HG02840 (cell line): ENCODE data around the gene CYP4F8.
"Not testable (repeated sequence)": the region's sequence is repeated elsewhere in the genome, so short reads cannot be mapped to it uniquely, and the experiment has no call there.

Source experiments
- ATAC-seq: cut with Tn5 transposase; IDR thresholded peaks from one replicate; pipeline ENCODE4 v1.9.1; 2021; ENCODE audit warnings: mild to moderate bottlenecking, moderate library complexity, moderate number of reproducible peaks; ENCODE audit not compliant: unreplicated experiment, low FRiP score

CYP4F8 gene, protein sequence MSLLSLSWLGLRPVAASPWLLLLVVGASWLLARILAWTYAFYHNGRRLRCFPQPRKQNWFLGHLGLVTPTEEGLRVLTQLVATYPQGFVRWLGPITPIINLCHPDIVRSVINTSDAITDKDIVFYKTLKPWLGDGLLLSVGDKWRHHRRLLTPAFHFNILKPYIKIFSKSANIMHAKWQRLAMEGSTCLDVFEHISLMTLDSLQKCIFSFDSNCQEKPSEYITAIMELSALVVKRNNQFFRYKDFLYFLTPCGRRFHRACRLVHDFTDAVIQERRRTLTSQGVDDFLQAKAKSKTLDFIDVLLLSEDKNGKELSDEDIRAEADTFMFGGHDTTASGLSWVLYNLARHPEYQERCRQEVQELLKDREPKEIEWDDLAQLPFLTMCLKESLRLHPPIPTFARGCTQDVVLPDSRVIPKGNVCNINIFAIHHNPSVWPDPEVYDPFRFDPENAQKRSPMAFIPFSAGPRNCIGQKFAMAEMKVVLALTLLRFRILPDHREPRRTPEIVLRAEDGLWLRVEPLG

DNA sequence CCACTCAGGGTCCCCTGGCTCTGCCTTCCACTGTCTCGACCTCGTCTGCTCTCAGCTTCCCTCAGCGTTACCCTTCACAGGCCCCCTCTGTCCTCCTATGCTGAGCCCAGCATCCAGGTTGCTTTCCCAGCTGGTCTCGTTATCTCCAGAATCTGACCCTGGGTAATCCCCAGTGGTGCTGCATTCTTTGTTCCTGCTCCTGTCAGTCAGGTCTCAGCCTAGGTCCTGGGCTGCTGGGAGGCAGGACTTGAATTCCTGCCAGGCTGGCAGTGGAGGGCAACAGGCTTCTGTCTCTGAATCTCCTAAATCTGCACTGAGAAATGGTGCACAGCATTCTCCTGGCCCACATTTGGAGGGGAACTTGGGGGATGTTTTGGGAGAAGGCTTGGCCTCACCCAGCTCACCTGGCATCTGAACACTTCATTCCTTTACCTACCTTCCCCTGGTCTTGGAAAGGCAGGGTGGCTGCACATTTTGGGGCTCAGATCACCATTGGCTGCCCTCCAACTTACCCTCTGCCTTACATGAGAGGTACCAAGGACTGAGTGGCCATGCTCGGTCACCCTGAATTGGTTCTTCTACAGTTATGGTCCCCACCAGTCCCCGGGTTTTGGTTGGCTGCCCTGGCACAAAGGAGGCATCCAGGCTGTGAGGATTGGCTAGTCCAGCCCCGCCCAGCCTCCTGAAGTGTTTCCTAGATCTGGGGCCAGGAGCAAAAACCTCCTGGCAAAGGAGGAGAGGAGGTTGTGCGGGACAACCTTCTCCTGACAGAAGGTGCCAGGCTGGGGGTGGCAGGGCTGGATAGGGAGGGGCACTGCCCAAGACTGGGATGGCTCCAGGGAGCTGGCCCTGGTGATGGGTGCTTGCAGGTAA, at the start of gene CYP4F8:
CYP4F8 (plus strand) TSS at position 712 of the 873 bp plus-strand sequence. CDS start 399 bp downstream, outside the sequence.
- ATAC-seq, result no peak

DNA sequence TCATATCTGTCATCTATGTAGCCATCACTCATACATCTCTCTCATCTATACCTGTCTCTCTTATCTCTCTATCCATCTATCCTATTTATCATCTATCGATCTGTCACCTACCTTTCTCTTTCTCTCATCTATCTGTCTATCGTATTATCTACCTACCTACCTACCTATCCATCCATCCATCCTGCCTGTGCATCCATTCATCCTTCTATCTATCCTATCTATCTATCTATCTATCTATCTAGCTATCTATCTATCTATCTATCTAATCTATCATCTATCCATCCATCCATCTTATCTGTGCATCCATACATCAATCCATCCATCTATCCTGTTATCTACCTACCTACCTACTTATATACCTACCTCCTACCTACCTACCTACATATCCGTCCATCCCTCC, 44.6 kb upstream of the CYP4F8 start:
- ATAC-seq, result no peak

- ATAC-seq, result no peak
Measured at GRCh38 chr19:15575406-15575805, 39.6 kb upstream of the CYP4F8 start.

DNA sequence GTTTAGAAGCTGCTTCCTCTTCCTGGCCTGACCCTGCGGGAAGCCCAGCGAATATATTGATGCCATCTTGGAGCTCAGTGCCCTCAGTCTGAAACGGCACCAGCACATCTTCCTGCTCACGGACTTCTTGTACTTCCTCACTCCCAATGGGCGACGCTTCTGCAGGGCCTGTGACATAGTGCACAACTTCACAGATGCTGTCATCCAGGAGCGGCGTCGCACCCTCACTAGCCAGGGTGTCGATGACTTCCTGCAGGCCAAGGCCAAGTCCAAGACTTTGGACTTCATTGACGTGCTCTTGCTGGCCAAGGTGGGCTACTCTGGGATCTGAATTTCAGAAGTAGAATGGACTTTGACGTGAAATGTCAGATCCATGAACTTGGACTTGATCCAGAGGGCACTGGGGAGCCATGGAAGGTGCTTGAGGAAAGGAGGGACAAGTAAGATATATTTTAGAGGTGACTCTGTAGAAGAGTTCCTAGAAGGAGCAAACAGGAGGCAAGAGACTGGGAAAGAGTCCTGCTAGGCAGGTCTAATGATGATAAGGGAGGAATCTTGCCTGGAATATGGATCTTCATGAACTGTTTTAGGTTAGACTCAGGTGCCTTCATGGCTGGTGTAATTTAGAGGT, 38.4 kb upstream of the CYP4F8 start:
- ATAC-seq, result no peak

- no peak for ATAC-seq
Measured at GRCh38 chr19:15577184-15577771, 37.7 kb upstream of the CYP4F8 start.

DNA sequence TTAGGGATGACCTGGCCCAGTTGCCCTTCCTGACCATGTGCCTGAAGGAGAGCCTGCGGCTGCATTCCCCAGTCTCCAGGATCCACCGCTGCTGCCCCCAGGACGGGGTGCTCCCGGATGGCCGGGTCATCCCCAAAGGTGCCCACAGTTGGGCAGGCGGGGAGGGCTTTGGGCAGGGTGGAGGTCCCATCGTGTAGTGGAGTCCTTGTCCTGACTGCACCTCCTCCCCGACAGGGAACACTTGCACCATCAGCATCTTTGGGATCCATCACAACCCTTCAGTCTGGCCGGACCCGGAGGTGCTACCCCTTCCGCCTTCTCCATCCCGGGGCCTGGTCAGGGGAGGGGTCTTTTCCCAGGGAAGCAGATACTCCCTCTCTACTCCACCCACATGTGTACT, 31.7 kb upstream of the CYP4F8 start:
- ATAC-seq, result no peak

DNA sequence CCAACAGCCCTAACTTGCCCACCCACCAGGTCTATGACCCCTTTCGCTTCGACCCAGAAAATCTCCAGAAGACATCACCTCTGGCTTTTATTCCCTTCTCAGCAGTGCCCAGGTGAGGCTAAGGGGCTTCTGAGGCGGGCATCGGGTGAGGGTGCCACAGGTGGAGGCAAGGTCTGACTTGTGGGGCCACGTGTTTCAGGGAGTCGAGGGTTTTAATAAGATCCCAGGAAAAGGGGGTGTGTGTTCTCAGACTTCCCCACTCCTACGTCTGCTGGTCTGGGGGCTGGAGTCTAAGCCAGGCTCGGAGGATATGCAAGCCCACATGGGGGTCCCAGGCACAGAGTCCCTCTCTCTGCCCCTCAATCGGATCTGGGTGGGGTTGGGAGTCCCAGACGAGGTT, 30.9 kb upstream of the CYP4F8 start:
- ATAC-seq, result no peak

DNA sequence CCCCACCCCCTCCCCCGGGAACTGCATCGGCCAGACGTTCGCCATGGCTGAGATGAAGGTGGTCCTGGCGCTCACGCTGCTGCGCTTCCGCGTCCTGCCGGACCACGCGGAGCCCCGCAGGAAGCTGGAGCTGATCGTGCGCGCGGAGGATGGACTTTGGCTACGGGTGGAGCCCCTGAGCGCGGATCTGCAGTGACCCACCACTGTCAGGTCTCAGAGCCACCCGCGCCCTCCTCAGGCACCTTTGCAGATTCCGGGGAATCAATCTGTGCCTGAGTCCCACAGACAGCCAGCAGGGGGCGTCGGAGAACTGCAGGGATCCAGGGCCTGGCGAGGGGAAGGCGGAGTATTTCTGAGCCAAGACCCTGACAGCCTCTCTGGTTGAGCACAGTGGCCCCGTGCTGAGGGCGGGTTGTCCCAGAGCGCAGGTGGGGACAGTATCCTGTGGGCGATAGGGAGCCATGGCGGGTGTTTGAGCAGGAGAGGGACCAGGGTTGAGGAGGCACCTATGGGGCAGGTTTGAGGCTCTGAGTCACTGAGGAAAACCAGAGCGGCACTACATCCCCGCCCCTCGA, 30.4 kb upstream of the CYP4F8 start:
- ATAC-seq, result no peak

GRCh38 chr19:15587663-15588062, 27.4 kb upstream of the CYP4F8 start:
- no peak for ATAC-seq

DNA sequence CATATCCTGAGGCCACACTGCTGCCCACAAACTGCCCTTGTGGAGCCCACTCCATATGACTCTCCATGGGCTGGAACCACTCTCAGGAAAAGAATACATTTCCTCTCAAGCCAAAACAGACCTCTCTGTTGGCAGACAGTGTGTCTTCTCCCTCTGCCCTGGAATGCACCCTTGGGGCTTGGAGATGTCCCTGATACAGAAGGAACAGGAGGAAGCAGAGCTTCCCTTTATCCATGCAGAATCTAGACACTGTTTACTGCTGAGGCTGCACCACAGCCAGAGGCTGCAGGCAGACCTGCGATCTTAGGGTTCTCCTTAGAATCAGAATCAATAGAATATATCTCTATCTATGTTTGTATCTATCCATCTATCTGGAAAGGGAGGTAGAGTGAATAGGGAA, 26.8 kb upstream of the CYP4F8 start:
- no peak for ATAC-seq

DNA sequence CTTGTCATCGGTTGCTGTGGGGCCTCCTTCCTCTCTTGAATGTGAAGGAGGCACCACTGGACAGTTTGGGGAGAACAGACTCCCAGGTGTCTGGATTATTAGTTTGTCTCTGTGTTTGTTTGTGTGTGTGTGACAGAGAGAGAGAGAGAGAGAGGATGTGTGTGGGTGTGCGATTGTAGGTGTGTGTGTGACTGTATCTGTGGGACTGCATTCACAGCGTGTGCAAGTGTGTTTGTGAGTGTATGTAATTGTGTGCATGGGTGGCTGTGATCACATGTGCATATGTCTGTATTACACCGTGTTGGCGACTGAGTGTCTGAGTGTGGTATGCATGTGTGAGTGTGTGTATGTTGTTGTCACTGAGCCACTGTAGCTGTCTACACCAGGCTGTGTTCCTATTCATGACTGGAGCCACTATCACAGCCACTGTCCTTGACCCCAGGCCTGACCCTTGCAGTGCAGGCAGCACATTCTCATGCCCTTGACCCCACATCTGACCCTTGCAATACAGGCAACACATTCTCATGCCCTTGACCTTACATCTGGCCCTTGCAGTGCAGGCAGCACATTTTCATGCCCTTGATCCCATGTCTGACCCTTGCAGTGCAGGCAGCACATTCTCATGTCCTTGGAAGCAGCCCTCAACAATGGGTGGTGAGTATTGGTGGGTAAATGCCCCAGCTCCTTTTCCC, 25.1 kb upstream of the CYP4F8 start:
- ATAC-seq, result no peak

DNA sequence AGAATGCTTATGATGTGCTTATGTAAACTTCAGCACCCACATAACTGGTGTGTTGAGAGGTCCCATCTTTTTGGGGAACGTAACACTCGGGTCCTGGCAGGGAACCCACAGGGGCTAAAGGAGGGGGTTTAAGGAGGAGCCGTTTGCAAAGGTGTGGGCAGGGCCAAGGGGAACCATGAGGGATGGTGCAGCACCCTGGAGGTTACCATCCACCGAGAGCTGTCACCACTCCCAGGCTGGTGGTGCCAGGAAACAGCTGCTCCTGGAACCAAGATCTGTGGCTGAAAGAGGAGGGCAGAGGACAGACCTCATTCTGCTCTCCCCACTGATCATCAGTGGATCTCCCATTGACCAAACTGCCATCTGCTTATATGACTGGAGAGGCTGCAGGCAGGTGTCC, 23.2 kb upstream of the CYP4F8 start:
- ATAC-seq, result no peak

- ATAC-seq, result not testable (repeated sequence)
Measured at GRCh38 chr19:15592506-15592905, 22.5 kb upstream of the CYP4F8 start.

- ATAC-seq, result not testable (repeated sequence)
Measured at GRCh38 chr19:15593766-15594165, 21.3 kb upstream of the CYP4F8 start.

DNA sequence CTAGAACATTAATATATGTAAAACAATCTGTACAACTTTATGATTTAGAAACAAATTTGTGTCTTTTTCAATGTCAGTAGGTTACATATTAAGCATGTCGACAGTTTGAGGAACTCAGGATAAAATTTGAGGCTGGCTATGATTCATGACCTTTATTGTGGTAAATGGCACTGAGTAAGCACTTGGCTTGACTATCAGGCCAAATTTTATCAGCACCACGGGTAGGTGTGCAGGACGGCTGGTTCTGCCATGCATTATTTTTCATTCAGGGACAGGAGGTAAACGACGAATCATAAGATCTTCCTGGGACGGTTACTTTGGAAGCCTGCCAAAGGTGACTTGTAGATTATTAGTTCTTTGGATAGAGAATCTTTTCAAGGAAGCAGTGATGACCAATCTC, 19.9 kb upstream of the CYP4F8 start:
- ATAC-seq, result no peak

GRCh38 chr19:15607978-15608925, 6.8 kb upstream of the CYP4F8 start:
- not testable (repeated sequence) for ATAC-seq

GRCh38 chr19:15609261-15609660, 5.8 kb upstream of the CYP4F8 start:
- ATAC-seq, result no peak

DNA sequence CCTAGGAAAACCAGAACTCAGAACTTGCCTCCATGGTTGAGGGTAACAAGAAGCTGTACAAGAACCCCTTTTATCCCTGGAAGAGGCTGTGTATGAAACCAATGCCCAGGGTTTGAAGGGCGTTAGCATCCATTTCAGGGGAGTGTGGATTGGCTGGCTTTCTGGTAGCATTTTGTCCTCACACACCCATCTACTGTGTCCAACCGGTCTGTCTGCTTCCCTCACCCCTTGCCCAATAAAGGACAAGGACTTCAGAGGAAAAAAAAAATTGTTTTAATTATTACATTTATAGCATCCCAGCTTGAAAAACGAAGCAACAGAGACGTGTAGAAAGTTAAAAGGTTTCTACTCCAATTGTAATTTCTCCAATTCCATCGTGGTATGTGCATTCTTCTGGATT, 2.7 kb upstream of the CYP4F8 start:
- no peak for ATAC-seq
